DND-41 (cell line): ENCODE measurements around the gene SCAANT1.

Experiments
- CTCF ChIP-seq: IDR thresholded peaks from 2 replicates; pipeline ENCODE4 v1.5.1; 2012; ENCODE audit warnings: borderline replicate concordance, low read length, moderate library complexity, mild to moderate bottlenecking; ENCODE audit not compliant: poor library complexity, severe bottlenecking; ENCODE audit errors: extremely low read depth
- EZH2 ChIP-seq: IDR thresholded peaks from 3 replicates; pipeline ENCODE4 v1.6.1; 2012; ENCODE audit warnings: borderline replicate concordance, low read depth, mild to moderate bottlenecking, moderate library complexity, low read length, inconsistent platforms; ENCODE audit not compliant: severe bottlenecking

- TF ChIP-seq CTCF = no peak
- TF ChIP-seq EZH2 = no peak
These were observed 35.9 kb downstream of the SCAANT1 start for GRCh38 chr3:63876260-63876659.
